ENCODE results near the gene IFNL3. TPM values are rescaled to one million over a fixed set of nuclear protein-coding genes. Genes with fewer than 3 reads are reported as not detected.
A peak's percentile ranks its signal among the peaks of the same experiment; 100 is the strongest.

The IFNL3 gene
- total and polyA plus RNA-seq, 9 of the 15 experiments (the other 6 are each of a cell fraction or from before 2014, with no cell fraction given) = not detected

- TF ChIP-seq RAD21 (CRISPR knock-in tag; conservative IDR thresholded peaks at IDR 0.05 in 1 of 2, IDR thresholded peaks at IDR 0.05 in 1 of 2) = peak in 1 of 2 experiments; percentile 31; a peak in 2 of 4 replicates
- TF ChIP-seq CEBPB (tag; IDR thresholded peaks at IDR 0.05) = no peak
- TF ChIP-seq CTCF (IDR thresholded peaks at IDR 0.05 in 2 of 3, conservative IDR thresholded peaks at IDR 0.05 in 1 of 3; ENCODE audit: insufficient read depth in 2 of 3, low read depth in 1 of 3, low read length in 3 of 3) = peak; percentile 20 to 43 (median 39); a peak in 3 of 6 replicates
- no peak for TF ChIP-seq ZNF277 (CRISPR knock-in tag; IDR thresholded peaks at IDR 0.05; ENCODE audit: borderline replicate concordance)
- no peak for TF ChIP-seq GTF2B (IDR thresholded peaks at IDR 0.05; ENCODE audit: extremely low read depth, insufficient read length)
- TF ChIP-seq ASH1L (IDR thresholded peaks at IDR 0.05; ENCODE audit: borderline replicate concordance, low read depth, partially characterized antibody) = no peak
- 0 out of 2 replicates have a peak, but pooled peaks have one; percentile 31 for TF ChIP-seq ATF3 (IDR thresholded peaks at IDR 0.05)
- TF ChIP-seq ATF3 (CRISPR knock-in tag; conservative IDR thresholded peaks at IDR 0.05) = no peak
- TF ChIP-seq POLR3G (IDR thresholded peaks at IDR 0.05; ENCODE audit: extremely low read depth, insufficient read length, insufficient replicate concordance) = no peak
- TF ChIP-seq CBX1 (IDR thresholded peaks at IDR 0.05; ENCODE audit: low read depth) = no peak
- TF ChIP-seq MITF (IDR thresholded peaks at IDR 0.05) = no peak
- TF ChIP-seq TCF7 (IDR thresholded peaks at IDR 0.05; ENCODE audit: borderline replicate concordance) = no peak
- TF ChIP-seq MTA1 (IDR thresholded peaks at IDR 0.05; ENCODE audit: borderline replicate concordance) = no peak
- TF ChIP-seq ZNF57 (CRISPR knock-in tag; IDR thresholded peaks at IDR 0.05) = no peak
Observed at GRCh38 chr19:39224910-39225309, 19.9 kb downstream of the IFNL3 start (continued).
